HG03097 (cell line): ENCODE results near the gene PXMP4.
A peak's percentile ranks its signal among the peaks of the same experiment; 100 is the strongest.

ENCODE experiments used
- ATAC-seq: cut with Tn5 transposase; IDR thresholded peaks from one replicate; pipeline ENCODE4 v1.9.1; 2021; ENCODE audit not compliant: unreplicated experiment, low FRiP score

The PXMP4 gene

DNA sequence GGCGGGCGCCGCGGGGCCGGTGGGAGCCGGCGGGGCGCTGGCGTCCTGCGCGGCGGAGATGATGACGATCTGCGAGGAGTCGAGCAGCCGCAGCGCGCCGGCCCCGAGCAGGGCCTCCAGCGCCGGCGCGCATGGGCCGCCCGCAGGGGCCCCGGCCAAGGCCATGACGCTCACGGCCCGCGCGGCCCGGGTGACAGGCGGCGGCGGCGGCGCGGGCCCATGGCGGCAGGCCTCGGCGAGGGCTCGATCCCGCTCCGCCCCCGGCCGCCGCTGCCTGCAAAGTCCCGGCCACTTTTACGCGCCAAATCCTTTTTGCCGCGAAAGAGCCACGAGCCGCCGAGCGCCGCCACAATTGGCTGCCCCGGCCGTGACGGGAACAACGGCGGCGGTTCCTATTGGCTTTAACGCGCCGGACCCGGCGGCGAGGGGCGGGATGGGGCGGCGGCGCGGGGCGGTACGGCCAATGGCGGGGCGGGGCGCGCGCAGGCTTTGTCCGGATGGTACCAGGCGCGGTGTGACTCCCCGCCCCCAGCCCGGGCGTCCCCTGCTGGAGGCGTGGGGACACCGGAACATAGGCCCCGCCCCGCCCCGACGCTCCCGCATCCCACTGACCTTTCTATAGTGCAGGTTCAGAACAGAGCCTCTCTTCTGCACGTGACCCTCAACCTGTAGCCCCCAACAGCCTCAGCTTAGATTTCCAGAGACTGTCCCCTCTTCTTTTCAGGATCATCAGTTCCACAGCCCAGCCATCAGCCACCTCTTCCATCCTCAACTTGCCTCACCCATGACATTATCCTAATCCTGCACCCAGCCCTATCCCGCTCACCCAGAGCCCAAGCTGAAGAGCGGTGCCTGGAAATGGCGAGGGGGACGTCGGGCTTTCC, 33.8 kb downstream of the PXMP4 start, which contains the start of gene E2F1:
Gene E2F1 (minus strand): TSS at position 286 of the 884 bp plus-strand sequence. CDS start 121 bp downstream, at position 165.
- peak; percentile 73 for ATAC-seq

DNA sequence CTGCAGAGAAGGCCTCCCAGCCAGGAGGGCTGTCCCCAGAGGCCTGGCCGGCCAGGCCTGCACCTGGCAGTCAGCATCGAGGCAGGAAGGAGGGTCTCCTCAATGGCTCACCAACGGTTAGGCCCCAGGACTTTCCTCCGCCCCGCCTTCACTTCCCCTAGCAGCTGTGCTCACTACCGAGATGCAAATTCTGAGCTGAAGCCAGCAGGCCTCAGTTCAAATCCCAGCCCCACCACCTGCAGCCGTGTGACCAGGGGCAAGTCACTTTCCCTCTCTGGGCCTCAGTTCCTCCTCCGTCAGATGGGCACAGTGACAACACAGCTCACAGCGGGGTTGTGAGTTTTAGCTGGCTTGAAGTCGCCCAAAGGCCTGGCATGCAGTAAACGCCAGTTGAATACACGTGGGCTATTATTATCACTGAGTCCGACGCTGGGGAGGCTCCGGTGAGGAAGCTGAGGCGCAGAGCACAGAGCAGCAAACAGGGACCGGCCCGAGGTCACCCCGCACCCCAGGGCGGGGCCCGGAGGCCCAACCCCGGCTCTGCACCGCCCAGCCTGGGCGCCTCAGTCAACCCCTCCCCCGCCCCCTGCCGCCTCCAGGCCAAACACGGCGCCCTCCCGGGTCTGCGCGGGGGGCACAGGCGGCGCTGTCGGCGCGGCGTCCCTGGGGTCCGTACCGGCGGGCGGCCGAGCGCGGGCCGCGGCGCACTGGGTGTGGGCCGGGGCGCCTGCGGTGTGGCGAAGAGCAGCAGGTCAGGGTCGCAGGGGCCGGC, 34.6 kb downstream of the PXMP4 start:
- peak; percentile 29 for ATAC-seq

DNA sequence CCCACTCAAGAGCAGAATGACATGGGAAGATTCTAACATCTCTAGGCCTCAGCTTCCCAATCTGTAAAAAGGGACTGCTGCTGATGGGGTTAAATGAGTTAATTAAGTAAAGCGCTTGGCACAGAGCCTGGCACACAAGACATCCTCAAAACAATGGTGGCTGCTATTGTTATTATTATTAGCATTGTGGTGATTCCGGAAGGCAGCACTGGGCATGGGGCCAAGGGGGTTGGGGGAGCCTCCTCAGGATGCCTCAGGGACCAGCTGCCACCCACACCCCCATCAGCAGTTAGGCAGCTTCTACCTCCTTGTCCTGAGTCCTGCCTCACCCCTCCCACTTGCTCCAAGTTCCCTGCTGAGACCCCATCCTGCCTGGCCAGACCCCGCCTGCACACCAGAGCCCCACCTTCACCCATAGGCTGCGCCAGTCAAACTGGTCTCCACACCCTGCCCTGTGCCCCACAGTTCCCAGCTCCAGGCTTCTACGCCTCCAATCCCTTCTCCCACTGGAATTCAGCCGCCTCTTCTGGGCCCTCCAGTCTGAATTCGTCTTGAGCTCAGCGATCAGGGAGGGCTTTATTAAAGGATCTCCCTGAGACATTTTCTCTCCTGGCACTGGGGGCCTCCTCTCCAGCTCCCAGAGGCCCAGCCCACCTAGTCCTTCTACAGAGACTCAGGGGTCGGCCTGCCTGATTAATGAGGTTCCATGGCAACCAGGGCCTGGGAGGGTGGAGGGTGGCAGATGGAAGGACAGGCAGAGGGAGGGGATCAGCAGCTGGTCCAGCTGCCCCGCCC, 35.4 kb downstream of the PXMP4 start:
- ATAC-seq, result no peak

DNA sequence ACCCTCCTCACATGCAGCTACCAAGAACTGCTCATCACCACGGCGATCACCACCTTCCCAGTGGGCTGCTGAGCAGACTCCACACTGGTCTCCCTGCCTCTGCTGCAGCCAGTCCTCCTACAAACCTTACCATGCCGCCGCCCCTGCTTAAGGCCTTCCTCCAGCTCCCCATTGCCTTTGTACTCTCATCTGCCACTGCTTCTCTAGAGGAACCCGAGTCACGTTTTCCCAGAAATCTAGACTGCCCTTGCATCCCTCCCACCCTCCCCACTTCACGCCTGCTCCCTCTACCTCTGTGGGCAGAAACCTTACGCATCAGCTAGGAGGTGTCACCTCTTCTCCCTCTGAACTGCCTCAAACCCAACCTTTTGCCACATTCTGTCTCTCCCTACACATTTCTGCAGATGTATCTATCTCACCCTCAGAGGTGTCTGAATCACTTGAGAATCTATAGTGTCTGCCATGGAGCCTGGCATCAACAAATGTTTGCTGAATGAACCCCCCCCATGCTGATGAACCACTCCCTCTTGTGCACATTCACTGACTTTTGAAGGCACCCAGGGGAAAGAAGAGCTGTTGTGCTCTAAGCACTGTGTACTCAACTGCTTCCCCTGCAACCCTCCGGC, 38.3 kb downstream of the PXMP4 start:
- ATAC-seq, result no peak

DNA sequence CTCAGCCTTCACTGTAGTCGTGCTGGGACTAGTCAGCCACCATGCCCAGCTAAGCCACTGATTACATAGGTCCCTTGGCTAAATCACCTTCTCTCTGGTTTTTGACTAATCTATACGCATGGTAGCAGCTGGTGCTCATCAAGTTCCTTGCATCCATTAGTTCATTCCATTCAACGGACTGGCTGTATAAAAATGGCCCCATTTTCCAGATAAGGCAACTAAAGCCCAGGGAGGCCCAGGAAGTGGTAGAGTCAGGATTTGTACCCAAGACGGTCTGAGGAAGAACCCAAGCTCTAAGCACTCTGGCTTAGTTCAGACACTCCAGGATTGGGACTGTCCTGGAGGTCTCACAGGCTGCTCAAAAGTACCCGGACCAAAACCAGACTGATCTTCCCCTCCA, 38.8 kb downstream of the PXMP4 start:
- no peak for ATAC-seq

DNA sequence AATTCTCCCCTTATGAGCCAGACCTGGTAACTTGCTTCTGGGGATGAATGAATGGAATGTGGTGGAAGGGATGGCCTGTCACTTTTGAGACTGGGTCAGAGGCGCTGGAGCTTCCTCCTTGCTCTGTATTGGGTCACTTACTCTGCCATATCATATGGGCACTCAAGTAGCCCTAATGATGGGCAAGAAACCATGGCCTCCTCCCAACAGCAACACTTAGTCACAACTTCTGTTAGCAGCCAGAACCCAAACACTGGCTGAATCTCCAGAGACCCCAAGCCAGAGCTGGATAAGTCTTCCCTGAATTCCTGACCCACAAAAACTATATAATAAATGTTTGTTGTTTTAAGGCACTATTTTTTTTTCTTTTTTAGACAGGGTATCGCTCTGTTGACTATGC, 39.4 kb downstream of the PXMP4 start:
- ATAC-seq, result no peak

DNA sequence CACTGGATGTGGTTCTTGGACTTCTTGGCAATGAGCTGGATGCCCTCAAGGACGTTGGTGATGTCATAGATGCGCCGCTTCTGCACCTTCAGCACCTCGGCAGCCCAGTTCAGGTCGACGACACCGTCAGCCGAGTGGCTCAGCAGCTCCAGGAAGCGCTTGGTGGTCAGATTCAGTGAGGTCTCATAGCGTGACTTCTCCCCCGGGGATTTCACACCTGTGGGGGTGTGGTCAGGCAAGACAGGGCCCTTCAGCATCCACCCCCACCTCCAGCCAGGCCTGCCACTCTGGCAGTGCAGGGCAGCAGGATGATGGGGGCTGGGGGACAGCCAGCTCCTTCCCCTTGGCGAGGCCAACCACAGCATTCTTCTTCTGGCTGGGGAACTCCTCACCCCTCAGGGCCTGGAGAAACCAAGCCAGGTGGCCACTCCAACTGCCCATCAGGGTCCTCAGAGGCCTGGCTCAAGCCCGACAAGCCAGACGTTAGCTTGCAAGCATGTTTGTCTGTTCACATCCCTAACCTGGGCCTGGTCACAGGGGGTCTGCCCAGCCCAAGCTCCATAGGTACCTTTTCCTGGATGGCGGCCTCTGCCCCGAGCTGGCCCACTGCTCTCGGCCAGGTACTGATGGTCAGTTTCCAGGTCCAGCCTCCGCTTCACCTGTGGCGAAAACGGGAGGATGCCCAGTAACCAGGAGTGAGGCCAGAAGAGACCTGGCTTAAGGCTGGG, 40.2 kb downstream of the PXMP4 start:
- ATAC-seq, result no peak

DNA sequence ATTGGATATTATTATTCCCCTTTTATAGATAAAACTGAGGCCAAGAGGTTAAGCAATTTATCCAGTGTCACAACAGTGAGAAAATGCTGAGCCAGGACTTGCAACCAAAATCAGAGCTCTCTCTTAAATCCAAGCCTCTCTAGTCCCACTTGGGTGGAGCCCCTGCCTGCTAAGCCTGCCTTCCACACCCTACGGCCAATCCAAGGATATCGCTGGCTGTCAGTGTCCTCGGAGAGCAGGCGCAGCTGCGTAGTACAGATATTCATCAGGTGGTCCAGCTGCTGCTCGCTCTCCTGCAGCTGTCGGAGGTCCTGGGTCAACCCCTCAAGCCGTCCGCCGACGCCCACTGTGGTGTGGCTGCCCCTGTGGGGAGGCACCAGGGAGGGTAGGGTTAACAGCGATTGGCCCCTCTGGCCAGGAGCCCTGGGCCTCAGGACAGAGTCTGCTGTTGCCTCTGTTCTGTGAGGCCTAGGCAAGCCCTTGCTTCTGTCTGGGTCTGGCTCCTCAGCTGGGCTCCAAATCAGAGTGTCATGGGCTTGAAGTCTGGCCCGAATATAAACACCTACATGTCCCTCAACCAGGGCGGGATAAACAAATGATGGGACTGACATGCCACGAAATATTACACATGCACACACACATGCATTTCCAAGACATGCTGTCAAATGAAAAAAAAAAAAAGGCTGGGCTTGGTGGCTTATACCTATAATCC, 42.0 kb downstream of the PXMP4 start:
- ATAC-seq, result no peak

DNA sequence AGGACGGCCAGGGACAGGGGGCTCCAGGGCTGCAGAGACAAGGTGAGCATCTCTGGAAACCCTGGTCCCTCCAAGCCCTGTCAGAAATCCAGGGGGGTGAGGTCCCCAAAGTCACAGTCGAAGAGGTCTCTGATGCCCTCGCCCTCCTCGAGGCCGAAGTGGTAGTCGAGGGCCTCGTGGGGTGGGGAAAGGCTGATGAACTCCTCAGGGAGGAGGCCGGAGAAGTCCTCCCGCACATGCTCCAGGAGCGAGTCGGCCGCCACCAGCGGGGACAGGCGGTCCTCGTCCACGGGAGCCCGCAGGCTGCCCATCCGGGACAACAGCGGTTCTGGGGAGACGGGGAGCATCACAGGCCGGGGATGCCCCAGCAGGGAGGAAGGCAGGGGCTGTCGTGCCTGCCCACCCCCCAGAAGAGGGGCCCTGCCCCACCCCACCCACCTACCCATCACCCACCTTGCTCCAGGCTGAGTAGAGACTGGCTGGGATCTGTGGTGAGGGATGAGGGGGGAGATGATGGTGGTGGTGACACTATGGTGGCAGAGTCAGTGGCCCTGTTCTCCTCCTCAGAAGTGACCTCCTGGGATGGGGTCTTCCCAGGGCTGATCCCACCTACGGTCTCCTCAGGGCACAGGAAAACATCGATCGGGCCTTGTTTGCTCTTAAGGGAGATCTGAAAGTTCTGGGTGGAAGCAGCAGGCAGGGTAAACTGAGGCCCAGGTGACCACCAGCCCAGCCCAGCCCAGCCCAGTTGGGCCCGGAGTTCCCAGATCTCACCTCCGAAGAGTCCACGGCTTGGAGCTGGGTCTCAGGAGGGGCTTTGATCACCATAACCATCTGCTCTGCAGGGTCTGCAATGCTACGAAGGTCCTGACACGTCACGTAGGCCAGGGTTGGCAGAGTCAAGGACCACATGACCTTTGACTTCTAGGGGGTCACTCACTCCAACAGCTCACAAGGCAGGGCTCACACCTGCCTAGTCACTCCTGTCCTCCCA, 43.2 kb downstream of the PXMP4 start:
- ATAC-seq, result no peak

DNA sequence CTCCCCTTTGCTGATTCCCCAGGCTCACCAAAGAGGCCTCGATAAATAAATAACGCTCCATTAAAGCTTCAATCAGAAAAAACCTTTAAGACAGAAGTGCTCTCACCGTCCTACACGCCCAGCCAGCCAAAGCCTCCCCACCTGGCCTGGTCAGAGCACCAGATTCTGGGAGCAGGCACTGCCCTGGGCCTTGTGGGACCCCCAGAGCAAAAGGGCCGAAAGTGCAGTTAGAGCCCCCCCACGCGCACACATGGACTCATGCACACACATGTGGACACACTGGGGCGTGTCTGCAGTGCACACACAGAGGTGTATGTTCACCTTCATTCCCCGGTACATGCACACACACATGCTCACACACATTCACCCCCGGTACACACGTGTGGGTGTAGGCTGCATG, 44.0 kb downstream of the PXMP4 start:
- no peak for ATAC-seq

DNA sequence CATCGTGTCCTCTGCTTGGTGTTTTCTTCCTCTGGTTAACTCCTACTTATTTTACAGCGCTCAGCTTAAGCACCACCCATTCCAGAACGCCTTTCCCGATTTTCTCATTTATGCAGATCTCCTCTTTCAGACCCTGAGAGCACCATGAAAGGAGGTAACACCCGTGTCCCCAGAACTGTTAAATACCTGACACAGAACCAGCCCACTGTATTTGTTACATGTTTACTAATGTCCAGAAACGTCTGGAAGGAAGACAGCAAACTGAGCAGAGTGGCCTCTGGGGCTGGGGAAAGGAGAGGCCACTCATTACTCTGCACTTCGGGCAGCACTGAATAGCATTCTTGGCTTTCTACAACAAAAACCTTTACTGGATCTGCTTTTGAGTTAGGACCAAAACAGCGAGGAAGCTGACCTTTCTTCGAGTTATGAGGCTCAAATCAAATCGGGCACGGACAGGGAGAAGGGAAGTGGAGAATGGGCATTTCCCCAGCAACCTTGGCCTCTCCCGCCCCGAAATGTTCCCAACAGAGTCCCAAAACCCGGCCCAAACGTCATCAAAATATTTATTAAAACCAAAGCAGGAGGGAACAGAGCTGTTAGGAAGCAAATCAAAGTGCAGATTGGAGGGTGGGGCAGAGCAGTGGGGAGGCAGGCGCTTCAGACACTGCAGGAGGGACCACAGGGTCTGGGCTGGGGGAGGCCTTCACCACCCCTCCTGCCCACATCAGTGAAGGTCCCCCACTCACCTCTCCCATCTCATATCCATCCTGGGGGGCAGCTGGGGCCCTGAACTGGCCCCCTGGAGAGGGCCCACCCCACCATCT, 44.8 kb downstream of the PXMP4 start:
- no peak for ATAC-seq

DNA sequence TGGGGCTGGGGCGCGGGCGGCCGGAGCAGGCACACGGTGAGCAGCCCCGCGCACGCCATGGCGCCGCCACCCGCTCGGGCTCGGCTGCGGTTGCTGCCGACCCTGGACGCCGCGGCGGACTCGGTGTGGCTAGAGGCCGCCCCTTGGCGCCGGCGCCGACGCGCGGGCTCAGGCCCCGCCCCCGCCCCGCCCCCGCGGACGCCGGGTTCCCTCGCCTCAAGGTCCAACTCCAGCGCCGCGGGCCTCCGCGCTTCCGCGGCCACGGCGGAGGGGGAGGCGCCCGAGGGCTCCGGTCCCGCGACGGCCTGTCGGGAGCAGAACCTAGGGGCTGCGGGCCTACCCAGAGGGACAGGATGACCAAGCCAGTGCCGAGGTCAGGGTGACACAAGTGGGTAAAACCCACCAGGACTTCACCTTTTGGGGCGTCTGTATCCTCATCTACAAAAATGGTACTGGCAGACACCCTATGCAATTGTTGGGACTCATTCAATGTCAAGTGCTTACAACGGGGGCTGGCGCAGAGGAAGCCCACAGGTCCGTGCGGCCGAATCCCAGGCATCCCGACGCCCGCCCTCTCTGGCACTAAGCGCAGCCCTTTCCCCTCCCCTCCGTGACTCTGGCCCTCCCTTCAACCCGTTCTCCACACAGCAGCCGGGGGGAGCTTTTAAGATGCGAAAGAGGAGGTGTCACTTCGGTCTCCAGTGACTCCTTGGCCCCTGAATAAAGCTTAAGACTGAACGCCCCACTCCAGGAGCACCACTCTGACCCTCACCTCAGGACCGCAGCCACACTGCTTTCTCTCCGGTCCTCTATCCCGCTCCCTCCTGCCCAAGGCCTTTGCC, 45.6 kb downstream of the PXMP4 start, which contains the start of gene NECAB3:
Gene NECAB3 (minus strand): TSS at position 135 of the 842 bp plus-strand sequence. CDS start 76 bp downstream, at position 59.
- peak; percentile 41 for ATAC-seq

DNA sequence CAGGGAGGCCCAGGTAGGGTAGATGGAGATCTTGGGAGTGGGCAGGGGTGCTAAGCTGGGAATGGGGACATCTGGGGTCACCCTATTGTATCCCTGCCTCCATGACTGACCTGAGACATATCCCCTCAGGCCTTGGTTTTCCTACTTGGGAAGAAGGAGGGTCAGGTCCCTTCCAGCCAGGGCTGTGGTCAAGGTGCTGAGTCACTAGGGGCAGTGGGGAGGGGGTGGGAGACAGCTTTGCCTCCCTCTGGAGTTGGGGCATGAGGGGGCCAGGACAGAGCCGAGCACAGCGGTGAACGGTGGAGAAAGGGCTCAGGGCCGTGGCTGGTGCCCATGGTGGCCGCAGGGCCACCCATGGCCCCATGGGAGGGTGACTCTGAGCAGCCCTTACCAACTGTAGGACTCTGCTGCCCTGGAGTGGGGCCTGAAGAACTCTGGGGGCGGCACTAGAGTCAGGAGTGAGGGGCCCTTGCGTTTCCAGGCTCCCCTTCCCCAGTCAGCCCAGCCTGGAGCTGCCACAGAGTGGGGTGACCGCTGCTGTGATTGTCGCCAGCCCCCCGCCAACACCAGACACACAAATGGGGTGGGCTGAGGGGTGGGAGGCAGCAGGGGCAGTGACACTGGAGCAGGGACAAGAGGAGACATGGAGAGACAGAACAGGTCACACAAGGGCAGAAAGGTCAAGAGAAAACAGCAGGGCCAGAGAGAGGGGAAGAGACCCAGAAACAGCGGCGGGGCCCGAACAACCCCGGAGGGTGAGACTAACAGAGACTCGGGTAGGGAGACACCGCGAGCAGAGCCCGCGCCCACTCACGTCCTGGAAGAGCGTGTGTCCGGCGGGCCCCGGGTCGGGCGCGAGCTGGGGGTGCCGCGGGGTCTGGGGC, 46.5 kb downstream of the PXMP4 start:
- no peak for ATAC-seq

DNA sequence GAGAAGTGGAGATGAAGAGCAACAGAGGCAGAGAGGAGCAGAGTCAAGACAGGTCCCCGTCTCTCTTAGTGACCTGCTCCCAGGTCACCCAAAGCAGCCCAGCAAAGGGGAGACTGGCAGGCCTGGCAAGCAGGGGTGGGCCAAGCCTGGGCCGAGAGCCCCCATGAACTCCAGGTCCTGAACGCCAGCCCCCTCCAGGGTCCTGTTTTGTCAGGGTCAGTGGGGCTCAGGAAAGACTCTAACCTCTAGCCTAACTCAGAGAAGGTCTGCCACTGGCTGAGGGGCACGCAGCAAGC, 47.0 kb downstream of the PXMP4 start:
- ATAC-seq, result no peak

DNA sequence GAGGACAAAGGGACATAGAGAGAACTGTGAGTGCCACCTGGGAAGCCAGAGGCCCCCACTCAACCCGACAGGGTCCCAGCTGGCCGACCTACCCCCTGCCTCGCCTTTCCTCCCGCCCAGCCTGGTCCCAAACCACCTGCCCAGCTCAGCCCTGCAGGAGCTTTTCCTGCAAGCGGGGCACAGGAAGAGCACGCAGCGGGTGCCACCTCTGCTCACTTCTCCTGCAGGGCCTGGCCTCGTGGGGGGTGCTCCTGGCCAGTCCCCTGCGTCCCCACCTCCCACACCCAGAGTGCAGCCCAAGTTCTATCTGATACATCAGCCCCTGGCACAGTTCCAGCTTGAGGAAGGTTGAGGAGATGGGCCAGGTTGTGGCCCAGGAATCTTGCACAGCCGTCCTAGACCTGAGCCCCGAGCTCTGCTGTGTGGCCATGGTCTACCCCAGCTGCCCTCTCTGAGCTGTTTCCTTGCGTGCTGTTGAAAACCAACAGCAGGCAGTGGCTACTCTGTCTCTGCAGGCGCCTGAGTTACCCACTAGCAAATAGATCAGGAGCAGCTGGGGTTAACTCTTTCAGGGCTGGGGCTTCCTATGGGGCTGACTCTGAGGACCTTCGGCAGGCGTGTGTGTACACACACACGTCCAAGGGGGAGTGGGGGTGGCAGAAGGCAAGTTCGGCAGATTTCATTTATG, 47.5 kb downstream of the PXMP4 start:
- ATAC-seq, result no peak
